Measurements from ENCODE around the gene GNPDA1.

DNA sequence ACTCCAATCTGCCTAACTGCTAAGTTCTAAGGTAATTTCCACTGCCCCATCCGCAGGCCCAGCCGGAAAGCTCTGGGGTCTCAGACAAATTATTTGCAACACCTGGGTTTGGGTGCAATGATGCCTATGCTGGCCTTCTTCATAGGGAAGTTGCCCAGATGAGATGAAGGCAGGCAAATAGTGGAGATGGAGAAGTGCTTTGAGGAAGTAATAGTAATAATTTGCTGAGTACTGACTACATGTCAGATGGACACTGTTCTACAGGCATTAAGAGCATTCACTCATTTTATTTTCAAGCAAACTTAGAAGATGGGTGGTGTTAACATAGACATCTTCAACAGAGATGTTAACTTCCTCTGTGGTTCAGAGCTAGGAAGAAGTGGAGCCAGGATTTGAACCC, 58.6 kb downstream of the GNPDA1 start:
- TF ChIP-seq, protein P1, sequence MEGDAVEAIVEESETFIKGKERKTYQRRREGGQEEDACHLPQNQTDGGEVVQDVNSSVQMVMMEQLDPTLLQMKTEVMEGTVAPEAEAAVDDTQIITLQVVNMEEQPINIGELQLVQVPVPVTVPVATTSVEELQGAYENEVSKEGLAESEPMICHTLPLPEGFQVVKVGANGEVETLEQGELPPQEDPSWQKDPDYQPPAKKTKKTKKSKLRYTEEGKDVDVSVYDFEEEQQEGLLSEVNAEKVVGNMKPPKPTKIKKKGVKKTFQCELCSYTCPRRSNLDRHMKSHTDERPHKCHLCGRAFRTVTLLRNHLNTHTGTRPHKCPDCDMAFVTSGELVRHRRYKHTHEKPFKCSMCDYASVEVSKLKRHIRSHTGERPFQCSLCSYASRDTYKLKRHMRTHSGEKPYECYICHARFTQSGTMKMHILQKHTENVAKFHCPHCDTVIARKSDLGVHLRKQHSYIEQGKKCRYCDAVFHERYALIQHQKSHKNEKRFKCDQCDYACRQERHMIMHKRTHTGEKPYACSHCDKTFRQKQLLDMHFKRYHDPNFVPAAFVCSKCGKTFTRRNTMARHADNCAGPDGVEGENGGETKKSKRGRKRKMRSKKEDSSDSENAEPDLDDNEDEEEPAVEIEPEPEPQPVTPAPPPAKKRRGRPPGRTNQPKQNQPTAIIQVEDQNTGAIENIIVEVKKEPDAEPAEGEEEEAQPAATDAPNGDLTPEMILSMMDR (IDR thresholded peaks at IDR 0.05), result no peak
- TF ChIP-seq EZH2 (IDR thresholded peaks at IDR 0.05) (no peak), EZH2phosphoT487 (IDR thresholded peaks at IDR 0.05) (no peak)
